Left ventricle myocardium inferior (tissue), 1 donor: ENCODE results near the gene NUDT22. TPM values are rescaled to one million over a fixed set of nuclear protein-coding genes. Genes with fewer than 3 reads are reported as not detected.

Experiments used
- DNase-seq: peaks from one replicate; pipeline ENCODE4 v3.0.0-alpha.2; 2020
- H3K27ac ChIP-seq: fragments of 200-600 bp; replicated peaks from 2 replicates; pipeline ENCODE4 v1.8.0; 2021
- H3K27me3 ChIP-seq: fragments of 200-600 bp; 2 replicates; pipeline ENCODE4 v1.8.0; 2021; ENCODE audit warnings: low read depth
- H3K36me3 ChIP-seq: fragments of 200-600 bp; 2 replicates; pipeline ENCODE4 v1.8.0; 2021
- H3K4me1 ChIP-seq: fragments of 200-600 bp; 2 replicates; pipeline ENCODE4 v1.8.0; 2021
- H3K4me3 ChIP-seq: fragments of 200-600 bp; 2 replicates; pipeline ENCODE4 v1.8.0; 2021; ENCODE audit warnings: mild to moderate bottlenecking, moderate library complexity
- H3K9me3 ChIP-seq: fragments of 200-600 bp; replicated peaks from 2 replicates; pipeline ENCODE4 v1.8.0; 2021
- CTCF ChIP-seq: fragments of 200-600 bp; IDR thresholded peaks from 2 replicates; pipeline ENCODE4 v1.8.0; 2021; ENCODE audit warnings: antibody characterized with exemption, mild to moderate bottlenecking, borderline replicate concordance
- intact Hi-C: fragments of 100-400 bp; cut with micrococcal nuclease; formaldehyde crosslinking; loops from one replicate; pipeline ENCODE4 v1.11.0; 2022
- total RNA-seq: library from RNA; stranded (reverse); fragmentation: NEBNext Ultra II Directional; extraction: Animal tissue kit (Norgen Biotek cat#: 25700); gene quantifications from one replicate; pipeline ENCODE4 v1.2.1, GENCODE V29; 2021
- donor health status: DM: no; HTN: yes; CAD: no; lungs with severe emphysema.

Gene NUDT22
- total RNA-seq, 1 donor from 2014 or later = 65.2 TPM

- no peak for DNase-seq
- no peak for TF ChIP-seq CTCF
- peaks cover 33% of the 10 kb centered on the region for H3K36me3 ChIP-seq
- peak overlapping the region; percentile 88 for H3K27ac ChIP-seq
- H3K27me3 ChIP-seq = no peaks in the 10 kb centered on the region
- intact Hi-C loops = loop anchor here (5.0 kb wide), 1 partner anchor 94 kb away; the partner anchor contains the start of gene CATSPERZ
- peaks cover 47% of the 10 kb centered on the region for H3K4me1 ChIP-seq
- H3K4me3 ChIP-seq = peak overlapping the region; percentile 58
- H3K9me3 ChIP-seq = no peaks in the 10 kb centered on the region
These were observed 17.8 kb upstream of the NUDT22 start for GRCh38 chr11:64208086-64208795.

- Histone ChIP-seq H3K27ac (peak overlapping the region; percentile 88), H3K36me3 (peaks cover 26% of the 10 kb centered on the region)
- intact Hi-C loops = loop anchor here (5.0 kb wide), 1 partner anchor 93 kb away; the partner anchor contains the start of gene CATSPERZ
These were observed 17.1 kb upstream of the NUDT22 start for GRCh38 chr11:64208796-64209562.

GRCh38 chr11:64209563-64209843 is 16.6 kb upstream of the NUDT22 start:
- peaks cover 20% of the 10 kb centered on the region for H3K36me3 ChIP-seq
- H3K4me3 ChIP-seq = no peak overlapping the region
- H3K9me3 ChIP-seq = no peaks in the 10 kb centered on the region
- TF ChIP-seq CTCF = no peak
- intact Hi-C loops = loop anchor here (5.0 kb wide), 1 partner anchor 93 kb away; the partner anchor contains the start of gene CATSPERZ
- no peak overlapping the region for H3K27ac ChIP-seq
- no peaks in the 10 kb centered on the region for H3K27me3 ChIP-seq
- DNase-seq = no peak
- H3K4me1 ChIP-seq = peaks cover 39% of the 10 kb centered on the region

More at GRCh38 chr11:64208796-64209562, 17.1 kb upstream of the NUDT22 start:
- TF ChIP-seq CTCF = no peak
- Histone ChIP-seq H3K9me3 (no peaks in the 10 kb centered on the region), H3K4me1 (peaks cover 44% of the 10 kb centered on the region), H3K27me3 (no peaks in the 10 kb centered on the region), H3K4me3 (no peak overlapping the region)
- no peak for DNase-seq

GRCh38 chr11:64210301-64211020 is 15.6 kb upstream of the NUDT22 start:
- intact Hi-C loops = no loop called here
- Histone ChIP-seq H3K27me3 (no peaks in the 10 kb centered on the region), H3K27ac (no peak overlapping the region), H3K9me3 (no peaks in the 10 kb centered on the region), H3K4me3 (no peak overlapping the region), H3K36me3 (peaks cover 12% of the 10 kb centered on the region), H3K4me1 (peaks cover 33% of the 10 kb centered on the region)
- TF ChIP-seq CTCF = no peak
- no peak for DNase-seq

GRCh38 chr11:64211181-64211872 is 14.7 kb upstream of the NUDT22 start:
- no peak for TF ChIP-seq CTCF
- H3K4me3 ChIP-seq = no peak overlapping the region
- no peak overlapping the region for H3K27ac ChIP-seq
- peaks cover 3% of the 10 kb centered on the region for H3K36me3 ChIP-seq
- intact Hi-C loops = no loop called here
- no peaks in the 10 kb centered on the region for H3K27me3 ChIP-seq
- no peak for DNase-seq
- peaks cover 25% of the 10 kb centered on the region for H3K4me1 ChIP-seq
- H3K9me3 ChIP-seq = no peaks in the 10 kb centered on the region
